Measurements from ENCODE around the gene ZKSCAN4.
A peak's percentile ranks its signal among the peaks of the same experiment; 100 is the strongest.

The ZKSCAN4 gene

GRCh38 chr6:28211840-28212509, 40.1 kb downstream of the ZKSCAN4 start:
- peak overlapping the region in 2 of 5 donors; percentile 5 to 64 for H3K9ac ChIP-seq (ENCODE audit: low read length in 5 of 5)
- no peaks in the 10 kb centered on the region for H3K36me3 ChIP-seq (ENCODE audit: control insufficient read depth in 5 of 5, insufficient read depth in 5 of 5, low read length in 5 of 5)
- H3K27ac ChIP-seq (ENCODE audit: low read depth, low read length), result no peak overlapping the region
- H3K4me3 ChIP-seq (ENCODE audit: low read depth in 1 of 5, low read length in 5 of 5), result peak overlapping the region in 4 of 5 donors; percentile 51 to 56 (median 54)
- H3K4me1 ChIP-seq (ENCODE audit: control insufficient read depth in 5 of 5, insufficient read depth in 5 of 5, low read length in 5 of 5), result peaks cover 2 to 26% (median 22%) of the 10 kb centered on the region in 5 donors
- H3K27me3 ChIP-seq (ENCODE audit: control insufficient read depth in 5 of 5, insufficient read depth in 4 of 5, low read length in 5 of 5), result peaks cover 34 to 64% (median 54%) of the 10 kb centered on the region in 5 donors
- peaks cover 0 to 2% (median 0%) of the 10 kb centered on the region in 5 donors for H3K9me3 ChIP-seq (ENCODE audit: control insufficient read depth in 5 of 5, low read length in 5 of 5)

GRCh38 chr6:28209753-28210535, 42.1 kb downstream of the ZKSCAN4 start:
- Histone ChIP-seq H3K36me3 (ENCODE audit: control insufficient read depth in 5 of 5, insufficient read depth in 5 of 5, low read length in 5 of 5) (no peaks in the 10 kb centered on the region), H3K9me3 (ENCODE audit: control insufficient read depth in 5 of 5, low read length in 5 of 5) (peaks cover 0 to 3% (median 0%) of the 10 kb centered on the region in 5 donors), H3K27me3 (ENCODE audit: control insufficient read depth in 5 of 5, insufficient read depth in 4 of 5, low read length in 5 of 5) (peaks cover 35 to 64% (median 49%) of the 10 kb centered on the region in 5 donors), H3K4me3 (ENCODE audit: low read depth in 1 of 5, low read length in 5 of 5) (no peak overlapping the region), H3K9ac (ENCODE audit: low read length in 5 of 5) (no peak overlapping the region), H3K27ac (ENCODE audit: low read depth, low read length) (no peak overlapping the region), H3K4me1 (ENCODE audit: control insufficient read depth in 5 of 5, insufficient read depth in 5 of 5, low read length in 5 of 5) (peaks cover 2 to 26% (median 23%) of the 10 kb centered on the region in 5 donors)

- no peak overlapping the region for H3K9ac ChIP-seq (ENCODE audit: low read length in 5 of 5)
- peaks cover 35 to 58% (median 45%) of the 10 kb centered on the region in 5 donors for H3K27me3 ChIP-seq (ENCODE audit: control insufficient read depth in 5 of 5, insufficient read depth in 4 of 5, low read length in 5 of 5)
- no peak overlapping the region for H3K27ac ChIP-seq (ENCODE audit: low read depth, low read length)
- peaks cover 0 to 9% (median 0%) of the 10 kb centered on the region in 5 donors for H3K9me3 ChIP-seq (ENCODE audit: control insufficient read depth in 5 of 5, low read length in 5 of 5)
- no peaks in the 10 kb centered on the region for H3K36me3 ChIP-seq (ENCODE audit: control insufficient read depth in 5 of 5, insufficient read depth in 5 of 5, low read length in 5 of 5)
- peaks cover 2 to 26% (median 23%) of the 10 kb centered on the region in 5 donors for H3K4me1 ChIP-seq (ENCODE audit: control insufficient read depth in 5 of 5, insufficient read depth in 5 of 5, low read length in 5 of 5)
- peak overlapping the region; percentile 55 to 63 (median 59) for H3K4me3 ChIP-seq (ENCODE audit: low read depth in 1 of 5, low read length in 5 of 5)
These were observed 43.9 kb downstream of the ZKSCAN4 start for GRCh38 chr6:28208111-28208659.

- Histone ChIP-seq H3K9ac (ENCODE audit: low read length in 5 of 5) (peak overlapping the region in 1 of 5 donors; percentile 56), H3K4me3 (ENCODE audit: low read depth in 1 of 5, low read length in 5 of 5) (peak overlapping the region; percentile 55 to 63 (median 59)), H3K4me1 (ENCODE audit: control insufficient read depth in 5 of 5, insufficient read depth in 5 of 5, low read length in 5 of 5) (peaks cover 0 to 22% (median 17%) of the 10 kb centered on the region in 5 donors), H3K27me3 (ENCODE audit: control insufficient read depth in 5 of 5, insufficient read depth in 4 of 5, low read length in 5 of 5) (peaks cover 35 to 54% (median 40%) of the 10 kb centered on the region in 5 donors), H3K27ac (ENCODE audit: low read depth, low read length) (no peak overlapping the region), H3K36me3 (ENCODE audit: control insufficient read depth in 5 of 5, insufficient read depth in 5 of 5, low read length in 5 of 5) (no peaks in the 10 kb centered on the region), H3K9me3 (ENCODE audit: control insufficient read depth in 5 of 5, low read length in 5 of 5) (peaks cover 0 to 12% (median 0%) of the 10 kb centered on the region in 5 donors)
These were observed 44.5 kb downstream of the ZKSCAN4 start for GRCh38 chr6:28207510-28208110.

- peak overlapping the region; percentile 55 to 63 (median 59) for H3K4me3 ChIP-seq (ENCODE audit: low read depth in 1 of 5, low read length in 5 of 5)
- no peaks in the 10 kb centered on the region for H3K36me3 ChIP-seq (ENCODE audit: control insufficient read depth in 5 of 5, insufficient read depth in 5 of 5, low read length in 5 of 5)
- peaks cover 0 to 12% (median 0%) of the 10 kb centered on the region in 5 donors for H3K9me3 ChIP-seq (ENCODE audit: control insufficient read depth in 5 of 5, low read length in 5 of 5)
- peaks cover 0 to 16% (median 11%) of the 10 kb centered on the region in 5 donors for H3K4me1 ChIP-seq (ENCODE audit: control insufficient read depth in 5 of 5, insufficient read depth in 5 of 5, low read length in 5 of 5)
- peak overlapping the region in 1 of 5 donors; percentile 56 for H3K9ac ChIP-seq (ENCODE audit: low read length in 5 of 5)
- no peak overlapping the region for H3K27ac ChIP-seq (ENCODE audit: low read depth, low read length)
- peaks cover 31 to 48% (median 35%) of the 10 kb centered on the region in 5 donors for H3K27me3 ChIP-seq (ENCODE audit: control insufficient read depth in 5 of 5, insufficient read depth in 4 of 5, low read length in 5 of 5)
These were observed 45.0 kb downstream of the ZKSCAN4 start for GRCh38 chr6:28206928-28207509.

- Histone ChIP-seq H3K36me3 (ENCODE audit: control insufficient read depth in 5 of 5, insufficient read depth in 5 of 5, low read length in 5 of 5) (no peaks in the 10 kb centered on the region), H3K4me1 (ENCODE audit: control insufficient read depth in 5 of 5, insufficient read depth in 5 of 5, low read length in 5 of 5) (peaks cover 0 to 15% (median 11%) of the 10 kb centered on the region in 5 donors), H3K27ac (ENCODE audit: low read depth, low read length) (no peak overlapping the region), H3K27me3 (ENCODE audit: control insufficient read depth in 5 of 5, insufficient read depth in 4 of 5, low read length in 5 of 5) (peaks cover 28 to 44% (median 32%) of the 10 kb centered on the region in 5 donors), H3K9me3 (ENCODE audit: control insufficient read depth in 5 of 5, low read length in 5 of 5) (peaks cover 0 to 12% (median 0%) of the 10 kb centered on the region in 5 donors), H3K4me3 (ENCODE audit: low read depth in 1 of 5, low read length in 5 of 5) (no peak overlapping the region), H3K9ac (ENCODE audit: low read length in 5 of 5) (no peak overlapping the region)
These were observed 45.5 kb downstream of the ZKSCAN4 start for GRCh38 chr6:28206527-28206926.

GRCh38 chr6:28205879-28206278, 46.2 kb downstream of the ZKSCAN4 start:
- H3K36me3 ChIP-seq (ENCODE audit: control insufficient read depth in 5 of 5, insufficient read depth in 5 of 5, low read length in 5 of 5), result no peaks in the 10 kb centered on the region
- H3K27me3 ChIP-seq (ENCODE audit: control insufficient read depth in 5 of 5, insufficient read depth in 4 of 5, low read length in 5 of 5), result peaks cover 23 to 43% (median 32%) of the 10 kb centered on the region in 5 donors
- H3K4me1 ChIP-seq (ENCODE audit: control insufficient read depth in 5 of 5, insufficient read depth in 5 of 5, low read length in 5 of 5), result peaks cover 0 to 15% (median 11%) of the 10 kb centered on the region in 5 donors
- H3K9ac ChIP-seq (ENCODE audit: low read length in 5 of 5), result no peak overlapping the region
- H3K27ac ChIP-seq (ENCODE audit: low read depth, low read length), result no peak overlapping the region
- no peak overlapping the region for H3K4me3 ChIP-seq (ENCODE audit: low read depth in 1 of 5, low read length in 5 of 5)
- peaks cover 0 to 12% (median 0%) of the 10 kb centered on the region in 5 donors for H3K9me3 ChIP-seq (ENCODE audit: control insufficient read depth in 5 of 5, low read length in 5 of 5)

- Histone ChIP-seq H3K4me3 (ENCODE audit: low read depth in 1 of 5, low read length in 5 of 5) (no peak overlapping the region), H3K36me3 (ENCODE audit: control insufficient read depth in 5 of 5, insufficient read depth in 5 of 5, low read length in 5 of 5) (no peaks in the 10 kb centered on the region), H3K4me1 (ENCODE audit: control insufficient read depth in 5 of 5, insufficient read depth in 5 of 5, low read length in 5 of 5) (peaks cover 0 to 14% (median 10%) of the 10 kb centered on the region in 5 donors), H3K27ac (ENCODE audit: low read depth, low read length) (no peak overlapping the region), H3K9ac (ENCODE audit: low read length in 5 of 5) (no peak overlapping the region), H3K9me3 (ENCODE audit: control insufficient read depth in 5 of 5, low read length in 5 of 5) (peaks cover 0 to 17% (median 0%) of the 10 kb centered on the region in 5 donors), H3K27me3 (ENCODE audit: control insufficient read depth in 5 of 5, insufficient read depth in 4 of 5, low read length in 5 of 5) (peaks cover 11 to 37% (median 21%) of the 10 kb centered on the region in 5 donors)
These were observed 48.9 kb downstream of the ZKSCAN4 start for GRCh38 chr6:28203201-28203600.

GRCh38 chr6:28200020-28200419, 52.0 kb downstream of the ZKSCAN4 start:
- H3K4me1 ChIP-seq (ENCODE audit: control insufficient read depth in 5 of 5, insufficient read depth in 5 of 5, low read length in 5 of 5), result no peaks in the 10 kb centered on the region
- no peak overlapping the region for H3K4me3 ChIP-seq (ENCODE audit: low read depth in 1 of 5, low read length in 5 of 5)
- no peaks in the 10 kb centered on the region for H3K36me3 ChIP-seq (ENCODE audit: control insufficient read depth in 5 of 5, insufficient read depth in 5 of 5, low read length in 5 of 5)
- H3K27ac ChIP-seq (ENCODE audit: low read depth, low read length), result no peak overlapping the region
- peaks cover 0 to 17% (median 4%) of the 10 kb centered on the region in 5 donors for H3K27me3 ChIP-seq (ENCODE audit: control insufficient read depth in 5 of 5, insufficient read depth in 4 of 5, low read length in 5 of 5)
- peaks cover 0 to 14% (median 4%) of the 10 kb centered on the region in 5 donors for H3K9me3 ChIP-seq (ENCODE audit: control insufficient read depth in 5 of 5, low read length in 5 of 5)
- H3K9ac ChIP-seq (ENCODE audit: low read length in 5 of 5), result no peak overlapping the region

Data from subcutaneous abdominal adipose tissue (tissue), 5 donors.